A549 (cell line): ENCODE results near the gene OBP2A. TPM values are rescaled to one million over a fixed set of nuclear protein-coding genes. Genes with fewer than 3 reads are reported as not detected.
"Not testable (repeated sequence)": the region's sequence is repeated elsewhere in the genome, so short reads cannot be mapped to it uniquely, and the experiment has no call there.

ENCODE experiments used
- ATAC-seq, 2 experiments: fragments of 200-7000 bp in 1 of 2; fragments of >200 bp in 1 of 2; cut with Nextera tagmentation in 1 of 2; cut with Tn5 transposase in 1 of 2; 3 replicates each; pipeline versions ENCODE4 v1.8.0 to v1.9.1; 2018 to 2020; ENCODE audit warnings: mild to moderate bottlenecking in 1 of 2, moderate library complexity in 1 of 2
- CTCF ChIA-PET: fragments of 300-600 bp; sonication (Branson Sonifier 250); formaldehyde crosslinking; extraction: SDS; loops from one replicate; lab custom pipeline; 2021; ENCODE audit warnings: antibody characterized with exemption, inconsistent platforms; lab: Yijun Ruan, JAX
- POLR2A ChIA-PET: fragments of 350-600 bp; formaldehyde crosslinking; extraction: SDS; loops from one replicate; lab custom pipeline; 2021; ENCODE audit warnings: antibody characterized with exemption, inconsistent platforms; lab: Yijun Ruan, JAX
- DNase-seq, 2 experiments: peaks; one replicate each; pipeline versions ENCODE4 v3.0.0 to v3.0.0-alpha.2; 2011 to 2016; ENCODE audit warnings: low read depth in 1 of 2, low spot score in 1 of 2
- FAIRE-seq: peaks from 2 replicates; lab custom pipeline; 2011; peaks lifted over from hg19 to GRCh38; lab: Jason Lieb, UNC
- H3K27ac ChIP-seq, 2 experiments: fragments of >200 bp; sonication (Bioruptor Twin); formaldehyde crosslinking; 3 replicates each; pipeline ENCODE4 v1.5.1; 2016 to 2017
- H3K4me1 ChIP-seq: fragments of >200 bp; sonication (Bioruptor Twin); formaldehyde crosslinking; 3 replicates; pipeline ENCODE4 v1.6.1; 2016
- H3K4me2 ChIP-seq: fragments of >200 bp; sonication (Bioruptor Twin); formaldehyde crosslinking; 3 replicates; pipeline ENCODE4 v1.6.1; 2016
- H3K4me3 ChIP-seq: fragments of >200 bp; sonication (Bioruptor Twin); formaldehyde crosslinking; 3 replicates; pipeline ENCODE4 v1.5.1; 2016
- H3K9me3 ChIP-seq: fragments of >200 bp; sonication (Bioruptor Twin); formaldehyde crosslinking; 3 replicates; pipeline ENCODE4 v1.6.1; 2016
- ATOH8 ChIP-seq: fragments of 250-450 bp; sonication (Bioruptor Pico); IDR thresholded peaks from 2 replicates; pipeline ENCODE4 v1.5.0; 2020; ENCODE audit warnings: low read depth, mild to moderate bottlenecking, moderate library complexity
- CHD2 ChIP-seq: fragments of 150-350 bp; IDR thresholded peaks from 2 replicates; pipeline ENCODE4 v1.6.1; 2014; ENCODE audit warnings: low read length; ENCODE audit not compliant: partially characterized antibody
- E2F6 ChIP-seq: IDR thresholded peaks from 2 replicates; pipeline ENCODE4 v1.6.1; 2012; ENCODE audit warnings: low read depth, borderline replicate concordance
- ESRRA ChIP-seq: fragments of 150-350 bp; IDR thresholded peaks from 2 replicates; pipeline ENCODE4 v1.6.1; 2014; ENCODE audit warnings: mild to moderate bottlenecking, low read length, borderline replicate concordance
- MAX ChIP-seq: IDR thresholded peaks from 2 replicates; pipeline ENCODE4 v1.6.1; 2012
- MYC ChIP-seq: IDR thresholded peaks from 2 replicates; pipeline ENCODE4 v1.6.1; 2012; ENCODE audit warnings: mild to moderate bottlenecking, inconsistent platforms, low read length, improper control_type of control experiment, borderline replicate concordance
- USF2 ChIP-seq: fragments of 450-650 bp; IDR thresholded peaks from 2 replicates; pipeline ENCODE4 v1.6.1; 2014; ENCODE audit warnings: antibody characterized with exemption
- ZNF302 ChIP-seq: fragments of 250-450 bp; sonication (Bioruptor Pico); IDR thresholded peaks from 2 replicates; pipeline ENCODE4 v1.9.0; 2021; ENCODE audit warnings: inconsistent platforms, mild to moderate bottlenecking, moderate library complexity
- WGBS: methylation state at CpG from one replicate; pipeline ENCODE4 v1.1.6; 2017; ENCODE audit errors: missing lambda C conversion rate; 5-methylcytosine and 5-hydroxymethylcytosine counted together
- polyA minus RNA-seq: library from RNA; depleted of rRNA, polyadenylated mRNA; stranded (reverse); fragments of >200 nt; gene quantifications from 2 replicates; pipeline ENCODE4 v1.2.3, GENCODE V29; 2011; rRNA and poly(A)+ RNA removed
- polyA plus RNA-seq, 4 experiments: library from polyadenylated mRNA; depleted of rRNA in 3 of 4; stranded (reverse); fragments of >200 nt; fragmentation: RNase III in 1 of 4; extraction: RNeasy Plus Mini Kit Qiagen cat#74134 plus additional on column Dnase treatment in 1 of 4; gene quantifications; 2 replicates in 3 of 4; 3 replicates in 1 of 4; pipeline ENCODE4 v1.2.3, GENCODE V29; 2011 to 2017

The OBP2A gene
- polyA plus RNA-seq (2011; rRNA removed) (not detected in 2 replicates), polyA plus RNA-seq (2017; fragmentation: RNase III; extraction: RNeasy Plus Mini Kit Qiagen cat#74134 plus additional on column Dnase treatment) (not detected in 3 replicates), polyA minus RNA-seq (not detected in 2 replicates)
- not detected in 2 replicates for polyA plus RNA-seq (2012; cell fraction: cytosol; rRNA removed)
- polyA plus RNA-seq (2012; cell fraction: nucleus; rRNA removed) = not detected in 2 replicates

- H3K4me2 ChIP-seq, CTCF ChIA-PET, H3K4me1 ChIP-seq, ATAC-seq, H3K9me3 ChIP-seq, FAIRE-seq, POLR2A ChIA-PET, H3K27ac ChIP-seq, H3K4me3 ChIP-seq, DNase-seq: not testable (repeated sequence)
- 58% methylated on average over 10 of the region's 19 CpGs for WGBS
These were observed at the start of gene OBP2A for GRCh38 chr9:135545646-135546176. OBP2A (plus strand) TSS chr9:135546126; CDS start chr9:135546181, 55 bp downstream.

GRCh38 chr9:135498381-135499126, 47.4 kb upstream of the OBP2A start:
- H3K4me3 ChIP-seq = no peak overlapping the region
- CTCF ChIA-PET = interaction anchor here (1.5 to 3.3 kb wide), 3 partner anchors 11 to 59 kb away, joined by 3 to 24 read pairs (median 13); partner anchors contain the start of gene PPP1R26
- ATAC-seq (no peak), DNase-seq (no peak), FAIRE-seq (no peak)
- POLR2A ChIA-PET = interaction anchor here (1.4 kb wide), 1 partner anchor 18 kb away, joined by 3 read pairs; no protein-coding TSS in a partner anchor
- no peak overlapping the region for H3K27ac ChIP-seq
- WGBS = 86% methylated on average over 13 of the region's 15 CpGs
- TF ChIP-seq MYC = no peak
- no peak for TF ChIP-seq CHD2
- TF ChIP-seq ZNF302 (CRISPR knock-in tag) = no peak
- no peaks in the 10 kb centered on the region for H3K9me3 ChIP-seq
- peak overlapping the region; percentile 84 for H3K4me2 ChIP-seq
- H3K4me1 ChIP-seq = peaks cover 17% of the 10 kb centered on the region

GRCh38 chr9:135499326-135500070, 46.4 kb upstream of the OBP2A start:
- ATAC-seq (peak; percentile 67 to 78), DNase-seq (peak; percentile 82 to 84), FAIRE-seq (no peak)
- H3K4me3 ChIP-seq = peak overlapping the region; percentile 100
- TF ChIP-seq ESRRA (0 out of 2 replicates have a peak, but pooled peaks have one; percentile 10), ATOH8 (no peak), MAX (peak; percentile 46), USF2 (peak; percentile 95)
- H3K4me2 ChIP-seq = peak overlapping the region; percentile 84
- 4% methylated on average over 15 of the region's 58 CpGs for WGBS
- POLR2A ChIA-PET = interaction anchor here (1.4 kb wide), 1 partner anchor 19 kb away, joined by 3 read pairs; no protein-coding TSS in a partner anchor
- no peaks in the 10 kb centered on the region for H3K9me3 ChIP-seq
- CTCF ChIA-PET = interaction anchor here (0.7 to 3.3 kb wide), 5 partner anchors 12 to 60 kb away, joined by 3 to 24 read pairs (median 5); partner anchors contain the start of gene PPP1R26
- peaks cover 17% of the 10 kb centered on the region for H3K4me1 ChIP-seq
- H3K27ac ChIP-seq = peak overlapping the region; percentile 99

- CTCF ChIA-PET = interaction anchor here (0.7 to 3.3 kb wide), 5 partner anchors 13 to 61 kb away, joined by 3 to 24 read pairs (median 5); partner anchors contain the start of gene PPP1R26
- DNase-seq = no peak
- FAIRE-seq = no peak
- POLR2A ChIA-PET = no interaction called here
- Histone ChIP-seq H3K4me2 (peak overlapping the region; percentile 84), H3K9me3 (no peaks in the 10 kb centered on the region), H3K4me1 (peaks cover 17% of the 10 kb centered on the region), H3K4me3 (peak overlapping the region; percentile 100), H3K27ac (peak overlapping the region; percentile 99)
- ATAC-seq = peak; percentile 11 to 21; a peak in 5 of 6 replicates
- under 1% methylated on average over 21 of the region's 29 CpGs for WGBS
- TF ChIP-seq E2F6 (peak; percentile 11; the same call in 1 of the 2 replicates), ESRRA (no peak)
These were observed 45.8 kb upstream of the OBP2A start for GRCh38 chr9:135500071-135500524.
